ENCODE results near the gene ASGR1.

Gene ASGR1

GRCh38 chr17:7179317-7180254 is at the start of gene ASGR1:
Gene ASGR1 (minus strand): TSS chr17:7179370. CDS start chr17:7178563, 807 bp downstream.
- ATAC-seq (no peak), DNase-seq (no peak)

GRCh38 chr17:7228920-7229319 is 49.8 kb upstream of the ASGR1 start:
- no peak for ATAC-seq
- no peak for DNase-seq

GRCh38 chr17:7226721-7227710 is 47.8 kb upstream of the ASGR1 start:
- ATAC-seq (no peak), DNase-seq (no peak)

GRCh38 chr17:7225711-7226331 is 46.7 kb upstream of the ASGR1 start:
- DNase-seq (no peak), ATAC-seq (no peak)

- ATAC-seq (no peak), DNase-seq (no peak)
Observed at GRCh38 chr17:7224661-7225111, 45.5 kb upstream of the ASGR1 start.

GRCh38 chr17:7224110-7224509 is 44.9 kb upstream of the ASGR1 start:
- no peak for ATAC-seq
- DNase-seq: no peak

- no peak for DNase-seq
- no peak for ATAC-seq
Observed at GRCh38 chr17:7223375-7223774, 44.2 kb upstream of the ASGR1 start.

- ATAC-seq (no peak), DNase-seq (no peak)
Observed at GRCh38 chr17:7222972-7223292, 43.8 kb upstream of the ASGR1 start.

- ATAC-seq (no peak), DNase-seq (no peak)
Observed at GRCh38 chr17:7222093-7222971, 43.2 kb upstream of the ASGR1 start.

GRCh38 chr17:7221278-7222092 is 42.3 kb upstream of the ASGR1 start:
- ATAC-seq: no peak
- no peak for DNase-seq

- peak; percentile 37 for ATAC-seq
- DNase-seq: peak; percentile 69
Observed at GRCh38 chr17:7220593-7221277, 41.6 kb upstream of the ASGR1 start.

- peak; percentile 90 for DNase-seq
- ATAC-seq: peak; percentile 80
Observed at GRCh38 chr17:7219812-7220592, 40.8 kb upstream of the ASGR1 start, which contains the start of the genes ACADVL and DLG4. Gene ACADVL (plus strand): TSS chr17:7219938. CDS start chr17:7219985, 47 bp downstream. Gene DLG4 (minus strand): TSS chr17:7219836.

GRCh38 chr17:7219229-7219811 is 40.1 kb upstream of the ASGR1 start:
- DNase-seq (no peak), ATAC-seq (no peak)

- DNase-seq (no peak), ATAC-seq (no peak)
Observed at GRCh38 chr17:7218758-7219157, 39.6 kb upstream of the ASGR1 start.

- no peak for ATAC-seq
- no peak for DNase-seq
Observed at GRCh38 chr17:7218166-7218565, 39.0 kb upstream of the ASGR1 start.

GRCh38 chr17:7217113-7217987 is 38.2 kb upstream of the ASGR1 start:
- ATAC-seq (no peak), DNase-seq (peak; percentile 35)
